HG02938 (cell line): ENCODE data around the gene PCBD2.
"Not testable (repeated sequence)": the region's sequence is repeated elsewhere in the genome, so short reads cannot be mapped to it uniquely, and the experiment has no call there.

ENCODE experiments used
- ATAC-seq: cut with Tn5 transposase; IDR thresholded peaks from one replicate; pipeline ENCODE4 v1.9.1; 2021; ENCODE audit warnings: mild to moderate bottlenecking, moderate library complexity; ENCODE audit not compliant: unreplicated experiment

The PCBD2 gene

GRCh38 chr5:134998068-134998467 is 93.1 kb downstream of the PCBD2 start:
- ATAC-seq, result not testable (repeated sequence)

GRCh38 chr5:135004376-135004775 is 99.4 kb downstream of the PCBD2 start:
- ATAC-seq, result no peak

GRCh38 chr5:135005076-135005475 is 100.1 kb downstream of the PCBD2 start:
- no peak for ATAC-seq

- no peak for ATAC-seq
Observed at GRCh38 chr5:135007305-135007704, 102.4 kb downstream of the PCBD2 start.

- no peak for ATAC-seq
Observed at GRCh38 chr5:135007749-135008363, 102.9 kb downstream of the PCBD2 start.

GRCh38 chr5:135008556-135008955 is 103.6 kb downstream of the PCBD2 start:
- no peak for ATAC-seq

- ATAC-seq, result no peak
Observed at GRCh38 chr5:135008981-135009735, 104.2 kb downstream of the PCBD2 start.

- no peak for ATAC-seq
Observed at GRCh38 chr5:135009736-135010501, 105.0 kb downstream of the PCBD2 start.

- no peak for ATAC-seq
Observed at GRCh38 chr5:135010502-135011354, 105.8 kb downstream of the PCBD2 start.

GRCh38 chr5:135011355-135012032 is 106.6 kb downstream of the PCBD2 start:
- no peak for ATAC-seq

GRCh38 chr5:135012033-135012588 is 107.2 kb downstream of the PCBD2 start:
- ATAC-seq, result no peak
